Mesothelial cell of epicardium (in vitro differentiated cells): ENCODE measurements around the gene TMEM186. TPM values are rescaled to one million over a fixed set of nuclear protein-coding genes. Genes with fewer than 3 reads are reported as not detected.

Experiments used
- DNase-seq, 2 experiments: peaks; one replicate each; pipeline ENCODE4 v3.0.0; 2021; ENCODE audit warnings: low spot score in 2 of 2; ENCODE audit not compliant: unreplicated experiment in 2 of 2
- H3K27ac Mint-ChIP-seq: 2 replicates; pipeline ENCODE4 v1.8.0; 2021; ENCODE audit warnings: mixed read lengths
- H3K27me3 Mint-ChIP-seq: 2 replicates; pipeline ENCODE4 v1.8.0; 2021; ENCODE audit warnings: low read depth, mixed read lengths
- H3K36me3 Mint-ChIP-seq: 2 replicates; pipeline ENCODE4 v1.8.0; 2021; ENCODE audit warnings: mixed read lengths
- H3K4me1 Mint-ChIP-seq: 2 replicates; pipeline ENCODE4 v1.8.0; 2021; ENCODE audit warnings: mixed read lengths
- H3K4me3 Mint-ChIP-seq: 2 replicates; pipeline ENCODE4 v1.8.0; 2021; ENCODE audit warnings: mild to moderate bottlenecking, moderate library complexity, mixed read lengths
- H3K9me3 Mint-ChIP-seq: 2 replicates; pipeline ENCODE4 v1.8.0; 2021; ENCODE audit warnings: mixed read lengths
- total RNA-seq: library from RNA; stranded (reverse); gene quantifications from 3 replicates; pipeline ENCODE4 v1.2.1, GENCODE V29; 2021
- TF ChIP-seq, protein P1 (sequence below): fragments of 200-600 bp; sonication (generic); IDR thresholded peaks from one replicate; pipeline ENCODE4 v1.5.0; 2021; ENCODE audit warnings: antibody characterized with exemption; ENCODE audit not compliant: unreplicated experiment

Gene TMEM186
- total RNA-seq, 1 donor from 2014 or later, result 11.9 TPM

DNA sequence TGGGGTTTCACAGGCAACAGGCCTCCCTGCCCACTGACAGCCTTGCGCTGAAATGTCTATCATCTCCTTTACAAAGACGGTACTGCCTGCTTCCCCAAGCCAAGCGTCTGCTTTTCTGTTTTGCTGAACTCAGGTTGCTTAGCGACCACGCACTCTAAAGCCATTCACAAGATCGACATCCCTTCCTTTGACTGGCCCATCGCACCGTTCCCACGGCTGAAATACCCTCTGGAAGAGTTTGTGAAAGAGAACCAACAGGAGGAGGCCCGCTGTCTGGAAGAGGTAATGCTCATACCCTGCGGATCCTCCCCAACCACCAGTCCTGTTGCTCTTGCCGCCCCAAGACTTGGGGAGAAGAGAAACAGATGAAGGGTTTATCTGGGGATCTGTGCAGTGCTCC lies 28.7 kb downstream of the TMEM186 start:
- H3K27ac Mint-ChIP-seq, result no peak overlapping the region
- H3K36me3 Mint-ChIP-seq, result peaks cover 26% of the 10 kb centered on the region
- TF ChIP-seq, protein P1, sequence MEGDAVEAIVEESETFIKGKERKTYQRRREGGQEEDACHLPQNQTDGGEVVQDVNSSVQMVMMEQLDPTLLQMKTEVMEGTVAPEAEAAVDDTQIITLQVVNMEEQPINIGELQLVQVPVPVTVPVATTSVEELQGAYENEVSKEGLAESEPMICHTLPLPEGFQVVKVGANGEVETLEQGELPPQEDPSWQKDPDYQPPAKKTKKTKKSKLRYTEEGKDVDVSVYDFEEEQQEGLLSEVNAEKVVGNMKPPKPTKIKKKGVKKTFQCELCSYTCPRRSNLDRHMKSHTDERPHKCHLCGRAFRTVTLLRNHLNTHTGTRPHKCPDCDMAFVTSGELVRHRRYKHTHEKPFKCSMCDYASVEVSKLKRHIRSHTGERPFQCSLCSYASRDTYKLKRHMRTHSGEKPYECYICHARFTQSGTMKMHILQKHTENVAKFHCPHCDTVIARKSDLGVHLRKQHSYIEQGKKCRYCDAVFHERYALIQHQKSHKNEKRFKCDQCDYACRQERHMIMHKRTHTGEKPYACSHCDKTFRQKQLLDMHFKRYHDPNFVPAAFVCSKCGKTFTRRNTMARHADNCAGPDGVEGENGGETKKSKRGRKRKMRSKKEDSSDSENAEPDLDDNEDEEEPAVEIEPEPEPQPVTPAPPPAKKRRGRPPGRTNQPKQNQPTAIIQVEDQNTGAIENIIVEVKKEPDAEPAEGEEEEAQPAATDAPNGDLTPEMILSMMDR, result no peak
- no peaks in the 10 kb centered on the region for H3K27me3 Mint-ChIP-seq
- H3K4me3 Mint-ChIP-seq, result no peak overlapping the region
- no peaks in the 10 kb centered on the region for H3K4me1 Mint-ChIP-seq
- no peak for DNase-seq
- H3K9me3 Mint-ChIP-seq, result no peaks in the 10 kb centered on the region

DNA sequence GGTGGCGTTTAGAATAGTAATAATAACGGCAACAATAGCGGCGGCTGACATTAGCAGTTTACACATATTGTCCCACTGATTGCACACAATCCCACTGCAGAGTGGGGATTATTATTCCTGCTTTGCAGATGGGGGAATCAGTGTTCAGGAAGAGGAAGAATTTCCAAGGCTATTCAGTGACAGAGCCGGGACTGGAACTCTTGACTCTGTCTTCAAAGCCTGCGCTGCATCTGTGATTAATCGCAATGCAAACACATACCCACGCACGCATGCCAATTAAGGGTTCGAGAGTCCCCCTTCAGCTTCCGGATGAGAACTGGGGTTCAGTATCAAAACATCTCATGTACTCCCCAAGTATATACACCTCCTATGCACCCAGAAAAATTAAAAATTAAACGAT lies 29.2 kb downstream of the TMEM186 start:
- TF ChIP-seq, protein P1, result no peak
- H3K27me3 Mint-ChIP-seq, result no peaks in the 10 kb centered on the region
- no peak for DNase-seq
- no peak overlapping the region for H3K4me3 Mint-ChIP-seq
- no peak overlapping the region for H3K27ac Mint-ChIP-seq
- peaks cover 22% of the 10 kb centered on the region for H3K36me3 Mint-ChIP-seq
- no peaks in the 10 kb centered on the region for H3K9me3 Mint-ChIP-seq
- no peaks in the 10 kb centered on the region for H3K4me1 Mint-ChIP-seq

GRCh38 chr16:8767176-8767575 lies 30.3 kb downstream of the TMEM186 start:
- H3K4me3 Mint-ChIP-seq, result no peak overlapping the region
- peaks cover 16% of the 10 kb centered on the region for H3K36me3 Mint-ChIP-seq
- H3K9me3 Mint-ChIP-seq, result no peaks in the 10 kb centered on the region
- H3K27ac Mint-ChIP-seq, result no peak overlapping the region
- DNase-seq, result no peak
- TF ChIP-seq, protein P1, result no peak
- no peaks in the 10 kb centered on the region for H3K27me3 Mint-ChIP-seq
- no peaks in the 10 kb centered on the region for H3K4me1 Mint-ChIP-seq

GRCh38 chr16:8764525-8765250 lies 32.8 kb downstream of the TMEM186 start:
- no peak overlapping the region for H3K27ac Mint-ChIP-seq

GRCh38 chr16:8763899-8764298 lies 33.5 kb downstream of the TMEM186 start:
- H3K4me3 Mint-ChIP-seq, result no peak overlapping the region
- H3K4me1 Mint-ChIP-seq, result no peaks in the 10 kb centered on the region
- H3K36me3 Mint-ChIP-seq, result peaks cover 22% of the 10 kb centered on the region
- H3K27me3 Mint-ChIP-seq, result no peaks in the 10 kb centered on the region
- no peak overlapping the region for H3K27ac Mint-ChIP-seq
- TF ChIP-seq, protein P1, result no peak
- DNase-seq, result no peak
- no peaks in the 10 kb centered on the region for H3K9me3 Mint-ChIP-seq

More at GRCh38 chr16:8764525-8765250, 32.8 kb downstream of the TMEM186 start:
- Mint-ChIP-seq H3K4me3 (no peak overlapping the region), H3K4me1 (no peaks in the 10 kb centered on the region), H3K9me3 (no peaks in the 10 kb centered on the region), H3K27me3 (no peaks in the 10 kb centered on the region), H3K36me3 (peaks cover 25% of the 10 kb centered on the region)
- no peak for DNase-seq
- TF ChIP-seq, protein P1, result no peak
